ENCODE results near the gene FADS3.

FADS3 gene

DNA sequence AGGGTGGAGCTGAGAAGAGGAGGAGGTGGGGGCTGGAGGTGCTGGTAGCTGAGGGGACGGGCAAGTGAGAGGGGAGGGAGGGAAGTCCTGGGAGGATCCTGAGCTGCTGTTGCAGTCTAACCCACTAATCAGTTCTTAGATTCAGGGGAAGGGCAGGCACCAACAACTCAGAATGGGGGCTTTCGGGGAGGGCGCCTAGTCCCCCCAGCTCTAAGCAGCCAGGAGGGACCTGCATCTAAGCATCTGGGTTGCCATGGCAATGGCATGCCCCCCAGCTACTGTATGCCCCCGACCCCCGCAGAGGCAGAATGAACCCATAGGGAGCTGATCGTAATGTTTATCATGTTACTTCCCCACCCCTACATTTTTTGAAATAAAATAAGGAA is 24.4 kb downstream of the FADS3 start:
- H2AFZ ChIP-seq (ENCODE audit: low read depth, low read length): no peak overlapping the region
- no peak overlapping the region for H3K9ac ChIP-seq (ENCODE audit: low read depth, low read length)
- no peaks in the 10 kb centered on the region for H3K79me2 ChIP-seq (ENCODE audit: insufficient read depth, low read length)
- no peaks in the 10 kb centered on the region for H3K27me3 ChIP-seq (ENCODE audit: insufficient read depth, low read length, poor library complexity)
- H4K20me1 ChIP-seq (ENCODE audit: insufficient read depth, low read length): peaks cover 19% of the 10 kb centered on the region
- no peak overlapping the region for H3K27ac ChIP-seq (ENCODE audit: low read length)
- DNase-seq (no peak), ATAC-seq (ENCODE audit: insufficient read depth, low read depth) (no peak)
- no peak for TF ChIP-seq EZH2 (IDR thresholded peaks at IDR 0.05; ENCODE audit: borderline replicate concordance, low read depth, low read length, severe bottlenecking)
- TF ChIP-seq CTCF (IDR thresholded peaks at IDR 0.05; ENCODE audit: borderline replicate concordance, extremely low read depth, low read length, poor library complexity, severe bottlenecking): no peak
- H3K9me3 ChIP-seq (ENCODE audit: insufficient read depth, low read length, severe bottlenecking): no peaks in the 10 kb centered on the region
- H3K4me3 ChIP-seq (ENCODE audit: low read depth in 1 of 2, low read length in 2 of 2): no peak overlapping the region
- 0 out of 2 replicates have a peak, but pooled peaks cover 4% of the 10 kb centered on the region for H3K4me1 ChIP-seq (ENCODE audit: insufficient read depth, low read length)
- H3K4me2 ChIP-seq (ENCODE audit: insufficient read depth, low read length): no peak overlapping the region
- peaks cover 50% of the 10 kb centered on the region for H3K36me3 ChIP-seq (ENCODE audit: insufficient read depth, low read length)

DNA sequence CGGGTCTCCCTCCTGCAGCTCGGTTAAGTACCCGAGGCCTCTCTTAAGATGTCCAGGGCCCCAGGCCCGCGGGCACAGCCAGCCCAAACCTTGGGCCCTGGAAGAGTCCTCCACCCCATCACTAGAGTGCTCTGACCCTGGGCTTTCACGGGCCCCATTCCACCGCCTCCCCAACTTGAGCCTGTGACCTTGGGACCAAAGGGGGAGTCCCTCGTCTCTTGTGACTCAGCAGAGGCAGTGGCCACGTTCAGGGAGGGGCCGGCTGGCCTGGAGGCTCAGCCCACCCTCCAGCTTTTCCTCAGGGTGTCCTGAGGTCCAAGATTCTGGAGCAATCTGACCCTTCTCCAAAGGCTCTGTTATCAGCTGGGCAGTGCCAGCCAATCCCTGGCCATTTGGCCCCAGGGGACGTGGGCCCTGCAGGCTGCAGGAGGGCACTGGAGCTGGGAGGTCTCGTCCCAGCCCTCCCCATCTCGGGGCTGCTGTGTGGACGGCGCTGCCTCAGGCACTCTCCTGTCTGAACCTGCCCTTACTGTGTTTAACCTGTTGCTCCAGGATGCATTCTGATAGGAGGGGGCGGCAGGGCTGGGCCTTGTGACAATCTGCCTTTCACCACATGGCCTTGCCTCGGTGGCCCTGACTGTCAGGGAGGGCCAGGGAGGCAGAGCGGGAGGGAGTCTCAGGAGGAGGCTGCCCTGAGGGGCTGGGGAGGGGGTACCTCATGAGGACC is 25.0 kb downstream of the FADS3 start:
- no peak overlapping the region for H3K27ac ChIP-seq (ENCODE audit: low read length)
- H2AFZ ChIP-seq (ENCODE audit: low read depth, low read length): no peak overlapping the region
- H3K4me2 ChIP-seq (ENCODE audit: insufficient read depth, low read length): no peak overlapping the region
- peaks cover 56% of the 10 kb centered on the region for H3K36me3 ChIP-seq (ENCODE audit: insufficient read depth, low read length)
- H3K79me2 ChIP-seq (ENCODE audit: insufficient read depth, low read length): no peaks in the 10 kb centered on the region
- DNase-seq (no peak), ATAC-seq (ENCODE audit: insufficient read depth, low read depth) (no peak)
- TF ChIP-seq EZH2 (IDR thresholded peaks at IDR 0.05; ENCODE audit: borderline replicate concordance, low read depth, low read length, severe bottlenecking) (no peak), CTCF (IDR thresholded peaks at IDR 0.05; ENCODE audit: borderline replicate concordance, extremely low read depth, low read length, poor library complexity, severe bottlenecking) (no peak)
- H3K9ac ChIP-seq (ENCODE audit: low read depth, low read length): no peak overlapping the region
- no peaks in the 10 kb centered on the region for H3K27me3 ChIP-seq (ENCODE audit: insufficient read depth, low read length, poor library complexity)
- H4K20me1 ChIP-seq (ENCODE audit: insufficient read depth, low read length): peaks cover 19% of the 10 kb centered on the region
- no peaks in the 10 kb centered on the region for H3K9me3 ChIP-seq (ENCODE audit: insufficient read depth, low read length, severe bottlenecking)
- H3K4me3 ChIP-seq (ENCODE audit: low read depth in 1 of 2, low read length in 2 of 2): no peak overlapping the region
- H3K4me1 ChIP-seq (ENCODE audit: insufficient read depth, low read length): 0 out of 2 replicates have a peak, but pooled peaks cover 4% of the 10 kb centered on the region

GRCh38 chr11:61864814-61865775 is 26.2 kb downstream of the FADS3 start:
- Histone ChIP-seq H2AFZ (ENCODE audit: low read depth, low read length) (no peak overlapping the region), H3K9ac (ENCODE audit: low read depth, low read length) (no peak overlapping the region), H3K4me1 (ENCODE audit: insufficient read depth, low read length) (no peaks in the 10 kb centered on the region), H3K36me3 (ENCODE audit: insufficient read depth, low read length) (peaks cover 65% of the 10 kb centered on the region), H3K27ac (ENCODE audit: low read length) (no peak overlapping the region), H3K4me2 (ENCODE audit: insufficient read depth, low read length) (no peak overlapping the region), H3K27me3 (ENCODE audit: insufficient read depth, low read length, poor library complexity) (no peaks in the 10 kb centered on the region), H4K20me1 (ENCODE audit: insufficient read depth, low read length) (peaks cover 21% of the 10 kb centered on the region), H3K4me3 (ENCODE audit: low read depth in 1 of 2, low read length in 2 of 2) (no peak overlapping the region), H3K9me3 (ENCODE audit: insufficient read depth, low read length, severe bottlenecking) (no peaks in the 10 kb centered on the region), H3K79me2 (ENCODE audit: insufficient read depth, low read length) (no peaks in the 10 kb centered on the region)
- ATAC-seq (ENCODE audit: insufficient read depth, low read depth) (no peak), DNase-seq (no peak)
- TF ChIP-seq EZH2 (IDR thresholded peaks at IDR 0.05; ENCODE audit: borderline replicate concordance, low read depth, low read length, severe bottlenecking) (no peak), CTCF (IDR thresholded peaks at IDR 0.05; ENCODE audit: borderline replicate concordance, extremely low read depth, low read length, poor library complexity, severe bottlenecking) (no peak)
